OCI-LY7 (cell line): ENCODE results near the gene BIRC5. TPM values are rescaled to one million over a fixed set of nuclear protein-coding genes. Genes with fewer than 3 reads are reported as not detected.

ENCODE experiments used
- BruUV-seq: library from RNA; stranded (reverse); fragments of 400-500 nt; replicated peaks from 2 replicates; lab custom pipeline; 2021; lab: Mats Ljungman, UMichigan
- CTCF ChIA-PET: fragments of 300-600 bp; sonication (Branson Sonifier 250); formaldehyde crosslinking; loops from one replicate; lab custom pipeline; 2022; ENCODE audit warnings: antibody characterized with exemption; ENCODE audit not compliant: unreplicated experiment; lab: Charles Lee
- POLR2A ChIA-PET: fragments of 300-600 bp; sonication (Branson Sonifier 250); formaldehyde crosslinking; loops from one replicate; lab custom pipeline; 2022; ENCODE audit warnings: antibody characterized with exemption; lab: Charles Lee
- DNase-seq: peaks from one replicate; pipeline ENCODE4 v3.0.0-alpha.2; 2015; ENCODE audit warnings: low spot score
- H2AFZ ChIP-seq: fragments of 200-600 bp; sonication (generic), shearing (Covaris generic); 2 replicates; pipeline ENCODE4 v1.6.1; 2014; ENCODE audit warnings: mild to moderate bottlenecking, antibody characterized with exemption, low read length, moderate library complexity
- H3K27ac ChIP-seq: fragments of 200-600 bp; sonication (generic); 2 replicates; pipeline ENCODE4 v1.5.1; 2014; ENCODE audit warnings: mixed run types, low read depth, mild to moderate bottlenecking, moderate library complexity, low read length, inconsistent platforms; ENCODE audit not compliant: poor library complexity, severe bottlenecking
- H3K36me3 ChIP-seq: fragments of 200-600 bp; sonication (generic); 2 replicates; pipeline ENCODE4 v1.6.1; 2014; ENCODE audit warnings: mild to moderate bottlenecking, antibody characterized with exemption, low read length, moderate library complexity, mixed read lengths; ENCODE audit not compliant: insufficient read depth
- H3K4me1 ChIP-seq: fragments of 200-600 bp; sonication (generic); 2 replicates; pipeline ENCODE4 v1.5.1; 2014; ENCODE audit warnings: mild to moderate bottlenecking, low read length; ENCODE audit not compliant: insufficient read depth, poor library complexity, severe bottlenecking
- H3K4me2 ChIP-seq: fragments of 200-600 bp; sonication (generic); 2 replicates; pipeline ENCODE4 v1.6.1; 2014; ENCODE audit warnings: mild to moderate bottlenecking, low read length
- H3K4me3 ChIP-seq: fragments of 200-600 bp; sonication (generic); 2 replicates; pipeline ENCODE4 v1.5.1; 2014; ENCODE audit warnings: mild to moderate bottlenecking, low read depth, low read length; ENCODE audit not compliant: poor library complexity, severe bottlenecking
- H3K79me2 ChIP-seq: fragments of 200-600 bp; sonication (generic); 2 replicates; pipeline ENCODE4 v1.6.1; 2016; ENCODE audit warnings: low read depth, mild to moderate bottlenecking, low read length, moderate library complexity, mixed read lengths; ENCODE audit not compliant: insufficient read depth
- H3K9me2 ChIP-seq: fragments of 200-600 bp; sonication (generic); 2 replicates; pipeline ENCODE4 v1.6.1; 2016; ENCODE audit warnings: mild to moderate bottlenecking, low read length, mixed read lengths; ENCODE audit not compliant: insufficient read depth
- H3K9me3 ChIP-seq: fragments of 200-600 bp; sonication (generic); 2 replicates; pipeline ENCODE4 v1.6.1; 2014; ENCODE audit warnings: mild to moderate bottlenecking, mixed run types, low read length, mixed read lengths
- H4K20me1 ChIP-seq: fragments of 200-600 bp; sonication (generic); 2 replicates; pipeline ENCODE4 v1.6.1; 2014; ENCODE audit warnings: mild to moderate bottlenecking, antibody characterized with exemption, low read length, moderate library complexity, mixed read lengths; ENCODE audit not compliant: insufficient read depth
- EZH2phosphoT487 ChIP-seq: fragments of 200-600 bp; sonication (generic); IDR thresholded peaks from 2 replicates; pipeline ENCODE4 v1.6.1; 2018; ENCODE audit warnings: low read depth, borderline replicate concordance, mild to moderate bottlenecking, mixed run types, antibody characterized with exemption, low read length, moderate library complexity, mixed read lengths
- intact Hi-C: fragments of 100-400 bp; cut with micrococcal nuclease; formaldehyde crosslinking; loops from one replicate; pipeline ENCODE4 v1.10.0; 2022; ENCODE audit not compliant: unreplicated experiment
- total RNA-seq, 2 experiments: library from RNA; depleted of rRNA in 1 of 2; stranded (reverse); fragments of >200 nt in 1 of 2; shearing (Covaris generic) in 1 of 2; gene quantifications; 2 replicates each; pipeline ENCODE4 v1.2.3, GENCODE V29; 2014 to 2022
- TF ChIP-seq, protein P1 (sequence below): fragments of 200-600 bp; sonication (generic); conservative IDR thresholded peaks from 2 replicates; pipeline ENCODE4 v1.5.1; 2014; ENCODE audit warnings: mild to moderate bottlenecking, antibody characterized with exemption, low read length, moderate library complexity, mixed read lengths

BIRC5 gene
- total RNA-seq, 2 experiments from 2014 or later = 184 to 266 TPM

DNA sequence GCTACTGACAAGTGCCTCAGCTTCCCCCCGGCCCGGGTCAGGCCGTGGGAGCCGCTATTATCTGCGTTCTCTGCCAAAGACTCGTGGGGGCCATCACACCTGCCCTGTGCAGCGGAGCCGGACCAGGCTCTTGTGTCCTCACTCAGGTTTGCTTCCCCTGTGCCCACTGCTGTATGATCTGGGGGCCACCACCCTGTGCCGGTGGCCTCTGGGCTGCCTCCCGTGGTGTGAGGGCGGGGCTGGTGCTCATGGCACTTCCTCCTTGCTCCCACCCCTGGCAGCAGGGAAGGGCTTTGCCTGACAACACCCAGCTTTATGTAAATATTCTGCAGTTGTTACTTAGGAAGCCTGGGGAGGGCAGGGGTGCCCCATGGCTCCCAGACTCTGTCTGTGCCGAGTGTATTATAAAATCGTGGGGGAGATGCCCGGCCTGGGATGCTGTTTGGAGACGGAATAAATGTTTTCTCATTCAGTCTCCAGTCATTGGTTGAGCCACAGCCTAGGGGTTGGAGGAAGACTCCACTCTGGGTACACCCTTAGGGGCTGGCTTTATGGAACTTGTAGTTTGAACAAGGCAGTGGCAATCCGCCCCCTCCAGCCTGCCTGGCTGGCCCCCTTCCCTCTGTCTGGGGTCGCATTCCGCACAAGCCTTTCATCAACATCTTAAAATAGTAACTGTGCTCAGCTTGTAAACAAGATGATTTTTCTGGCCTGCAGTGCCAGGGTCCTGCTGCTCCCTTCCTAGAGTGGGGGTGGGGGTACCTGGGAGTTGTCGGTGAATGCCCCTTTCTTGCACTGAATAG is 41.6 kb upstream of the BIRC5 start:
- no peak overlapping the region for H2AFZ ChIP-seq
- BruUV-seq = TSS peak; percentile 56
- no peaks in the 10 kb centered on the region for H3K9me2 ChIP-seq
- no peak overlapping the region for H3K4me3 ChIP-seq
- intact Hi-C loops = loop anchor here (2.0 kb wide), 1 partner anchor 78 kb away; no protein-coding TSS in a partner anchor
- H3K4me2 ChIP-seq = peak overlapping the region; percentile 57
- TF ChIP-seq, protein P1, sequence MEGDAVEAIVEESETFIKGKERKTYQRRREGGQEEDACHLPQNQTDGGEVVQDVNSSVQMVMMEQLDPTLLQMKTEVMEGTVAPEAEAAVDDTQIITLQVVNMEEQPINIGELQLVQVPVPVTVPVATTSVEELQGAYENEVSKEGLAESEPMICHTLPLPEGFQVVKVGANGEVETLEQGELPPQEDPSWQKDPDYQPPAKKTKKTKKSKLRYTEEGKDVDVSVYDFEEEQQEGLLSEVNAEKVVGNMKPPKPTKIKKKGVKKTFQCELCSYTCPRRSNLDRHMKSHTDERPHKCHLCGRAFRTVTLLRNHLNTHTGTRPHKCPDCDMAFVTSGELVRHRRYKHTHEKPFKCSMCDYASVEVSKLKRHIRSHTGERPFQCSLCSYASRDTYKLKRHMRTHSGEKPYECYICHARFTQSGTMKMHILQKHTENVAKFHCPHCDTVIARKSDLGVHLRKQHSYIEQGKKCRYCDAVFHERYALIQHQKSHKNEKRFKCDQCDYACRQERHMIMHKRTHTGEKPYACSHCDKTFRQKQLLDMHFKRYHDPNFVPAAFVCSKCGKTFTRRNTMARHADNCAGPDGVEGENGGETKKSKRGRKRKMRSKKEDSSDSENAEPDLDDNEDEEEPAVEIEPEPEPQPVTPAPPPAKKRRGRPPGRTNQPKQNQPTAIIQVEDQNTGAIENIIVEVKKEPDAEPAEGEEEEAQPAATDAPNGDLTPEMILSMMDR = no peak
- no peak for TF ChIP-seq EZH2phosphoT487
- H3K9me3 ChIP-seq = no peaks in the 10 kb centered on the region
- ChIA-PET CTCF (no interaction called here), POLR2A (interaction anchor here (0.6 to 0.9 kb wide), 4 partner anchors 10 to 33 kb away, joined by 3 to 6 read pairs (median 3); no protein-coding TSS in a partner anchor)
- H3K36me3 ChIP-seq = peaks cover 29% of the 10 kb centered on the region
- H4K20me1 ChIP-seq = no peaks in the 10 kb centered on the region
- DNase-seq = peak; percentile 48
- no peak overlapping the region for H3K27ac ChIP-seq
- no peaks in the 10 kb centered on the region for H3K79me2 ChIP-seq
- H3K4me1 ChIP-seq = peaks cover 68% of the 10 kb centered on the region

DNA sequence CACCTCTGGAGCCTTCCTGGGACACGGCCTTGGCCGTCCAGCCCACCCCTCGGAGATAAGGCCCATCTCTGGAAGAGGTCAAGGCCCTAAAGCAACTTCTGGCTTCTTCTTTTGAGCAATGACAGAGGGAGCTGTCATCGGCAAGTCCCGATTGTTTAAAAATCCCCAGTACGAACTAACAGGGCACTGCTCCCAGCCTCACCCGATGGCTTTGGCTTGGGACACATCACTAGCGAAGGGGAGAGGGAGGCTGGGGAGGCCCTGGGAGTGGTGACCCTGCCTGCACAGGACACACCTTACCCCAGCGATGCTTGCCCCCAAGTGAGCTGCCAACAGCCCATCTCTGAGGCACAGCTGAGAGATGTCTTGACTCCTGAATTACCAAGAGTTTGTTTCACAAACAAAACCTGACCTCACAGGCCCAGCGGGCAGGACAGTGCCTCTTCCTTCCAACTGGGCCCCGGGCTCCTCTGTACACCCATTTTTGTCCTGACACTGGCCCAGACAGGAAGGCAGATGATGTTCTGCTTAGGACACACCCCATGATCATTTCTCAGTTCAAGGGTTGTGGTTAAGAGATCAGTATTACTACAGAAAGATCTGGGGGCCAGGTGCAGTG is 40.8 kb upstream of the BIRC5 start:
- Histone ChIP-seq H3K4me2 (peak overlapping the region; percentile 57), H2AFZ (no peak overlapping the region), H3K79me2 (no peaks in the 10 kb centered on the region), H4K20me1 (no peaks in the 10 kb centered on the region), H3K4me3 (no peak overlapping the region), H3K9me3 (no peaks in the 10 kb centered on the region), H3K27ac (no peak overlapping the region), H3K36me3 (peaks cover 32% of the 10 kb centered on the region), H3K9me2 (no peaks in the 10 kb centered on the region), H3K4me1 (peaks cover 64% of the 10 kb centered on the region)
- intact Hi-C loops = loop anchor here (2.0 kb wide), 1 partner anchor 78 kb away; no protein-coding TSS in a partner anchor
- CTCF ChIA-PET = no interaction called here
- no TSS peak for BruUV-seq
- DNase-seq = no peak
- TF ChIP-seq EZH2phosphoT487 = no peak
- TF ChIP-seq, protein P1 = no peak
- POLR2A ChIA-PET = interaction anchor here (0.7 to 0.9 kb wide), 3 partner anchors 9 to 15 kb away, joined by 3 to 6 read pairs (median 3); no protein-coding TSS in a partner anchor
